ENCODE results near the gene PCDHA1.

DNA sequence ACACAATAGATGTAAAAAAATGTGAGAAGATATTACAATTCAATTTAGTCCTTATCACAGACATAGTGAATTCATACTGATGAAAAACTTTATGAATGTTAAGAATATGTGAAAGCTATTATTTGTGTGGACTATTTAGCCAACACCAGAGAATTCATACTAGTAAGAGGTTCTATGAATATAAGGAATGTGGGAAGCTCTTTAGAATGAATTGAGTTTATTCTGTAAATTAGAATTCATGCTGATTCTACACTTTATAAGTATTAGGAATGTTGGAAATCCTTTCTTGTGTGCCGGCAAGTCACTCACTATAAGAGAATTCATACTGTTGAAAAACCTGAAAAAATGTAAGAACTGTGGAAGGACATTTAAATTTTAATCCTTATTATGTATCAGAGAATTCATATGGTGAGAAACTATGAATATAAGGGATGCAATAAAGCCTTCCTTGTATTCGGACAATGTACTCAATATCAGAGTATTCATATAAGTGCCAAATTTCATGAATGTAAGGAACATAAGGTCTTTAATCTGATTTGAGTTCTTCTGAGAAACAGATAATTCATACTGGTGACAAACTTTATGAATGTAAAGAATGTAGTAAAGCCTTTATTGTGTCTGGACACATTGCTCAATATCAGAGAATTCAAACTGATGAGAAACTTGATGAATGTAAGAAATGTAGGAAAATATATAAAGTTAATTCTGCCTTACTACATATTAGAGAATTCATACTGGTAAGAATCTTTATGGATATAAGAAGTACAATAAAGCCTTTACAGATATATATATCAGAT lies 21.6 kb upstream of the PCDHA1 start:
- TF ChIP-seq, protein P1, sequence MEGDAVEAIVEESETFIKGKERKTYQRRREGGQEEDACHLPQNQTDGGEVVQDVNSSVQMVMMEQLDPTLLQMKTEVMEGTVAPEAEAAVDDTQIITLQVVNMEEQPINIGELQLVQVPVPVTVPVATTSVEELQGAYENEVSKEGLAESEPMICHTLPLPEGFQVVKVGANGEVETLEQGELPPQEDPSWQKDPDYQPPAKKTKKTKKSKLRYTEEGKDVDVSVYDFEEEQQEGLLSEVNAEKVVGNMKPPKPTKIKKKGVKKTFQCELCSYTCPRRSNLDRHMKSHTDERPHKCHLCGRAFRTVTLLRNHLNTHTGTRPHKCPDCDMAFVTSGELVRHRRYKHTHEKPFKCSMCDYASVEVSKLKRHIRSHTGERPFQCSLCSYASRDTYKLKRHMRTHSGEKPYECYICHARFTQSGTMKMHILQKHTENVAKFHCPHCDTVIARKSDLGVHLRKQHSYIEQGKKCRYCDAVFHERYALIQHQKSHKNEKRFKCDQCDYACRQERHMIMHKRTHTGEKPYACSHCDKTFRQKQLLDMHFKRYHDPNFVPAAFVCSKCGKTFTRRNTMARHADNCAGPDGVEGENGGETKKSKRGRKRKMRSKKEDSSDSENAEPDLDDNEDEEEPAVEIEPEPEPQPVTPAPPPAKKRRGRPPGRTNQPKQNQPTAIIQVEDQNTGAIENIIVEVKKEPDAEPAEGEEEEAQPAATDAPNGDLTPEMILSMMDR (IDR thresholded peaks at IDR 0.05) = no peak
- no peak for TF ChIP-seq POLR2A (IDR thresholded peaks at IDR 0.05)

Data from adrenal gland (tissue), 5 donors.